Karpas-422 (cell line): ENCODE measurements around the gene TSHZ2. TPM values are rescaled to one million over a fixed set of nuclear protein-coding genes. Genes with fewer than 3 reads are reported as not detected.

ENCODE experiments used
- DNase-seq: peaks from one replicate; pipeline ENCODE4 v3.0.0-alpha.2; 2015
- H2AFZ ChIP-seq: fragments of 200-600 bp; sonication (generic); 2 replicates; pipeline ENCODE4 v1.6.1; 2014; ENCODE audit warnings: antibody characterized with exemption, low read length, mixed read lengths
- H3K27ac ChIP-seq: fragments of 200-600 bp; sonication (generic); 2 replicates; pipeline ENCODE4 v1.5.1; 2014; ENCODE audit warnings: mild to moderate bottlenecking, low read length, moderate library complexity
- H3K27me3 ChIP-seq: fragments of 200-600 bp; sonication (generic); 2 replicates; pipeline ENCODE4 v1.6.1; 2014; ENCODE audit warnings: low read length, mixed read lengths
- H3K36me3 ChIP-seq: fragments of 200-600 bp; sonication (generic); 2 replicates; pipeline ENCODE4 v1.6.1; 2014; ENCODE audit warnings: low read length, mixed read lengths; ENCODE audit not compliant: insufficient read depth
- H3K4me1 ChIP-seq: fragments of 200-600 bp; sonication (generic); 2 replicates; pipeline ENCODE4 v1.6.1; 2014; ENCODE audit warnings: mild to moderate bottlenecking, low read length, mixed read lengths
- H3K4me2 ChIP-seq: fragments of 200-600 bp; sonication (generic); 2 replicates; pipeline ENCODE4 v1.6.1; 2014; ENCODE audit warnings: low read length, low read depth, mild to moderate bottlenecking; ENCODE audit not compliant: poor library complexity, severe bottlenecking
- H3K4me3 ChIP-seq: fragments of 200-600 bp; sonication (generic); 2 replicates; pipeline ENCODE4 v1.5.1; 2014; ENCODE audit warnings: mild to moderate bottlenecking, antibody characterized with exemption, low read length, mixed read lengths
- H3K79me2 ChIP-seq: fragments of 200-600 bp; sonication (generic); 2 replicates; pipeline ENCODE4 v1.6.1; 2014; ENCODE audit warnings: mild to moderate bottlenecking, low read length, mixed read lengths
- H3K9ac ChIP-seq: fragments of 200-600 bp; sonication (generic); 2 replicates; pipeline ENCODE4 v1.6.0; 2014; ENCODE audit warnings: low read length
- H3K9me2 ChIP-seq: fragments of 200-600 bp; sonication (generic), shearing (Covaris generic); replicated peaks from 2 replicates; pipeline ENCODE4 v1.6.0; 2014; ENCODE audit warnings: mild to moderate bottlenecking, low read length, moderate library complexity; ENCODE audit not compliant: insufficient read depth
- H3K9me3 ChIP-seq: fragments of 300-700, 200-600 bp; sonication (generic); 2 replicates; pipeline ENCODE4 v1.6.1; 2014; ENCODE audit warnings: low read length, mixed read lengths
- H4K20me1 ChIP-seq: fragments of 200-600 bp; sonication (generic); 2 replicates; pipeline ENCODE4 v1.6.1; 2014; ENCODE audit warnings: mild to moderate bottlenecking, antibody characterized with exemption, low read length, low read depth; ENCODE audit not compliant: insufficient read depth
- total RNA-seq: library from RNA; depleted of rRNA; stranded (reverse); fragments of >200 nt; shearing (Covaris generic); gene quantifications from 2 replicates; pipeline ENCODE4 v1.2.3, GENCODE V29; 2014; ENCODE audit warnings: low replicate concordance

The TSHZ2 gene
- total RNA-seq, 1 experiment from 2014 or later, result not detected

GRCh38 chr20:53097371-53097770, 125.2 kb downstream of the TSHZ2 start:
- no peaks in the 10 kb centered on the region for H3K4me1 ChIP-seq
- H3K79me2 ChIP-seq, result no peaks in the 10 kb centered on the region
- H3K4me2 ChIP-seq, result no peak overlapping the region
- peaks cover 20% of the 10 kb centered on the region for H3K9me3 ChIP-seq
- no peaks in the 10 kb centered on the region for H4K20me1 ChIP-seq
- H3K4me3 ChIP-seq, result no peak overlapping the region
- H3K36me3 ChIP-seq, result no peaks in the 10 kb centered on the region
- H3K9ac ChIP-seq, result no peak overlapping the region
- no peaks in the 10 kb centered on the region; the same call in 1 of the 2 replicates for H3K9me2 ChIP-seq
- no peaks in the 10 kb centered on the region for H3K27me3 ChIP-seq
- no peak overlapping the region for H3K27ac ChIP-seq
- H2AFZ ChIP-seq, result no peak overlapping the region
- DNase-seq, result no peak

- Histone ChIP-seq H3K9me3 (peaks cover 20% of the 10 kb centered on the region), H3K79me2 (no peaks in the 10 kb centered on the region), H3K27ac (no peak overlapping the region), H3K36me3 (no peaks in the 10 kb centered on the region), H3K27me3 (no peaks in the 10 kb centered on the region), H3K9ac (no peak overlapping the region), H3K4me1 (no peaks in the 10 kb centered on the region), H3K4me2 (no peak overlapping the region), H2AFZ (no peak overlapping the region), H3K9me2 (no peaks in the 10 kb centered on the region; the same call in 1 of the 2 replicates), H3K4me3 (no peak overlapping the region), H4K20me1 (no peaks in the 10 kb centered on the region)
- no peak for DNase-seq
Observed at GRCh38 chr20:53097791-53098190, 125.6 kb downstream of the TSHZ2 start.

GRCh38 chr20:53098621-53099020, 126.5 kb downstream of the TSHZ2 start:
- Histone ChIP-seq H3K9me2 (no peaks in the 10 kb centered on the region; the same call in 1 of the 2 replicates), H3K9me3 (peaks cover 20% of the 10 kb centered on the region), H2AFZ (no peak overlapping the region), H3K9ac (no peak overlapping the region), H3K4me2 (no peak overlapping the region), H3K36me3 (no peaks in the 10 kb centered on the region), H3K4me3 (no peak overlapping the region), H3K4me1 (no peaks in the 10 kb centered on the region), H4K20me1 (no peaks in the 10 kb centered on the region), H3K27ac (no peak overlapping the region), H3K27me3 (no peaks in the 10 kb centered on the region), H3K79me2 (no peaks in the 10 kb centered on the region)
- no peak for DNase-seq

DNA sequence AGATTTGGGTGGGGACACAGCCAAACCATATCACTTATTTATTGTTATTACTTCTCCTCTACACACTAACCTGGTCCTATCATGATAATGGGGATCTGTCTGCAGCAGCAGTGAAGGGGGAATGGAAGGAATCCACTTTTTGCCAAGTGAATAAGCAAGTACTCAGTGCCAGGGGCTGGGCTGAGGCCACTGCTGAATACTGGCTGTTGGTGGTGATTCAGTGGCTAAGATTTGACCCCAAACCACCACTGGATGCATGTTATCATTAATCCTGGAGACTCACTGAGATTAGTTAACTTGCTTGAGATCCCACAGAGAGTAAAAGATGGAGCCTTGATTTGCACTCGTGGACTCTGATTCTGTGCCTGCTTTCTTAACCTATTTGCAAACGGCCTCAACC, 127.7 kb downstream of the TSHZ2 start:
- peaks cover 17% of the 10 kb centered on the region for H3K9me3 ChIP-seq
- DNase-seq, result no peak

DNA sequence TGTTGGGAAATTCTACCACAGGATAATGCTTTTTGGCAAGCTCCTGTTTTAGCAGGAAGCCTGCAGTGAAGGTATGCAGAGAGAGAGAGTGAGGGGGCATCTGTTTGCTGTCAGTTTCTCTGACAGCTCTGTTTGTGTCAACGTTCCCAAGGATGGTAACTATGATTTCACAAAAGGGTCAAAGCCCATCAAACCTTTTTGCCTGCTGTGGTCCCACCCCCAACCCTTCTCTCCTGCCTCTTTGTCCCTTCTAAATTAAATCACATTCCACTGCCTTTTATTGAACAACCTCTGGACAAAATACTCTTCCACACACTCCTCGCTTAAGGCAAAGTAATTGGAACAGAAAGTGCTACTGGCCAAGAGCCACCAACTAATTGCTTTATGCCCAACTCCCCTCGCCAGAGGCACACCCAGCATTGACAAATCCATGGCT, 128.3 kb downstream of the TSHZ2 start:
- Histone ChIP-seq H3K36me3 (no peaks in the 10 kb centered on the region), H3K27me3 (no peaks in the 10 kb centered on the region), H3K9me2 (no peaks in the 10 kb centered on the region; the same call in 1 of the 2 replicates), H4K20me1 (no peaks in the 10 kb centered on the region), H3K4me3 (no peak overlapping the region), H3K9me3 (peaks cover 11% of the 10 kb centered on the region), H3K4me2 (no peak overlapping the region), H3K9ac (no peak overlapping the region), H3K4me1 (no peaks in the 10 kb centered on the region), H2AFZ (no peak overlapping the region), H3K27ac (no peak overlapping the region), H3K79me2 (no peaks in the 10 kb centered on the region)
- DNase-seq, result no peak

More for the DNA sequence above, 127.7 kb downstream of the TSHZ2 start:
- H3K4me3 ChIP-seq, result no peak overlapping the region
- H3K4me1 ChIP-seq, result no peaks in the 10 kb centered on the region
- no peak overlapping the region for H3K27ac ChIP-seq
- H3K4me2 ChIP-seq, result no peak overlapping the region
- H3K27me3 ChIP-seq, result no peaks in the 10 kb centered on the region
- no peak overlapping the region for H2AFZ ChIP-seq
- no peaks in the 10 kb centered on the region; the same call in 1 of the 2 replicates for H3K9me2 ChIP-seq
- no peaks in the 10 kb centered on the region for H3K79me2 ChIP-seq
- no peaks in the 10 kb centered on the region for H4K20me1 ChIP-seq
- no peaks in the 10 kb centered on the region for H3K36me3 ChIP-seq
- H3K9ac ChIP-seq, result no peak overlapping the region

DNA sequence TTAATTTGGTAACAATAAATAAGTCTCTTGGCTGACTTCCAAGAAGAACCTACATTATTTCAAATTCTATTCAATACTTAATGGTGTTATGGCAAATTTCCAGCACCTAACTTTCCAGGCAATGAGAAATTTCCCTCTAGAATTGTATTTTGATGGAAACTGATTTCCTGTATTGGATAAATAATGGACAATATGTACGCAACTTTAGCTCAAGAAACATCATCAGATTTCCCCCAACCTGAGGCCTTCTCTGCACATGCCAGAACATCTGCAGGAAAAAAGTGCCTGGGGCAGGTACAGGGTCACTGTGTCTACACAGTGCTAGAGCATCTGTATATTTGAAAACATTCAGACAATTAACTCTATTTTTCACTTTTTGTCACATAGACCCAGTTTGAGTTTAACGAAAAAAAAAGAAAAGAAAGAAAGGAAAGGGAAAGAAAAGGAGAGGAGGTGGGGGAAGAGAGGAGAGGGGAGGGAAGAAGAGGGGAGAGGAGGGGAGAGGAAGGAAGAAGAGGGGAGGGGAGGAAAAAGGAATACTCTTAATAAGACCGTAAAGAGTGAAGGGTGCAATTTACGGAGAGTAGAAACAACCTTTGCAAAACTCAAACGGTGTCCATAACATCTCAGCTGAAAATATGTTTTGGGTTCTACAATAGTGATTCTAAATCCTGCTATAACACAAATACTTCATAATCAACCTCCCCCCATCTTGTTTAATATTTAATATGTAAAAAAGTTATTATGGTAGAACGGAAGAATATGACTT, 130.0 kb downstream of the TSHZ2 start:
- peaks cover 4% of the 10 kb centered on the region for H3K9me3 ChIP-seq
- no peak overlapping the region for H3K4me2 ChIP-seq
- H3K9ac ChIP-seq, result no peak overlapping the region
- no peak overlapping the region for H3K4me3 ChIP-seq
- H3K27ac ChIP-seq, result no peak overlapping the region
- no peak overlapping the region for H2AFZ ChIP-seq
- no peaks in the 10 kb centered on the region for H4K20me1 ChIP-seq
- no peaks in the 10 kb centered on the region; the same call in 1 of the 2 replicates for H3K9me2 ChIP-seq
- H3K4me1 ChIP-seq, result no peaks in the 10 kb centered on the region
- H3K27me3 ChIP-seq, result no peaks in the 10 kb centered on the region
- no peaks in the 10 kb centered on the region for H3K79me2 ChIP-seq
- no peak for DNase-seq
- no peaks in the 10 kb centered on the region for H3K36me3 ChIP-seq

DNA sequence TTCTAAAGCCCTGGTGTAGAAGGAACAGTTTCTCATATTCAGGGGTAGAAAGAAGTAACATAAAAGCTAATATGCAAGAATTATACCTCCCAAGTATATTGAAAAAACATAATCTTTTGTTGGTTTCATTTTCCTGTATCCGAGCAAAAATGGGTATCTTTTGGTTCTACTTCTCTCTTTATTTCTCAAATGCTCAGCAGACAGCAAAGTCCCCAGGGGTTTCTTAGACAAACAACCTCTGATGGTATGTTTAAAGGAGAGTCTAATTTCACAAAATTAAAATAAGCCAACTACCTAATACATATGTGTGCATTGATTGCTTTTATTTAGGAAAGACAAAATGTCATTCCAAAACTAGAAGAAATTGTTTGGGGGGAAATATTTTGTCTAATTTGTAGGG, 131.0 kb downstream of the TSHZ2 start:
- no peaks in the 10 kb centered on the region for H3K79me2 ChIP-seq
- H3K27me3 ChIP-seq, result no peaks in the 10 kb centered on the region
- H2AFZ ChIP-seq, result no peak overlapping the region
- H3K9me2 ChIP-seq, result no peaks in the 10 kb centered on the region; the same call in 1 of the 2 replicates
- H3K4me1 ChIP-seq, result no peaks in the 10 kb centered on the region
- no peak overlapping the region for H3K4me2 ChIP-seq
- H3K27ac ChIP-seq, result no peak overlapping the region
- H3K36me3 ChIP-seq, result no peaks in the 10 kb centered on the region
- DNase-seq, result no peak
- no peak overlapping the region for H3K4me3 ChIP-seq
- peaks cover 7% of the 10 kb centered on the region for H3K9me3 ChIP-seq
- no peaks in the 10 kb centered on the region for H4K20me1 ChIP-seq
- H3K9ac ChIP-seq, result no peak overlapping the region

DNA sequence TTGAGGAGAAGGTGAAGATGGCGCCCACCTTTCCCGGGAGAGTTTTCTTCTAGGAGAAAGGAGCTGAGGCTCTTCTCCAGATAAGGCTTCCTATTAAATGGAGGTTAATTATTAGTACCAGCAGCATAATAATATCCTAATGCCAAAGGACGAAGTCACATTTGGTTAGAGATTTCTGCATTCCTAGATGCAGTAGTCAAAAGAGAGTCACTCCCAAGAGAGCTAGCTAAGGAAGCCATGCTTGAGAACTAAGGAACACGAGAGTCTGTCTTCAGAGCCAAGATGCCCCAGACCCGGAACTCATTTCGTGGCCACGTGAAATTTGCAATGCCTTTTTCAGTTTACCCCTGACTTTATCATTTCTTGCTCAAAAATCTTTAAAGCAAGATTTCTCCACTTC, 132.7 kb downstream of the TSHZ2 start:
- no peak overlapping the region for H3K4me3 ChIP-seq
- no peak for DNase-seq
- no peaks in the 10 kb centered on the region; the same call in 1 of the 2 replicates for H3K9me2 ChIP-seq
- H3K27ac ChIP-seq, result no peak overlapping the region
- no peak overlapping the region for H2AFZ ChIP-seq
- H3K79me2 ChIP-seq, result no peaks in the 10 kb centered on the region
- no peaks in the 10 kb centered on the region for H3K4me1 ChIP-seq
- H3K4me2 ChIP-seq, result no peak overlapping the region
- no peaks in the 10 kb centered on the region for H3K36me3 ChIP-seq
- no peaks in the 10 kb centered on the region for H3K27me3 ChIP-seq
- H3K9ac ChIP-seq, result no peak overlapping the region
- H4K20me1 ChIP-seq, result no peaks in the 10 kb centered on the region
- peaks cover 10% of the 10 kb centered on the region for H3K9me3 ChIP-seq
